Cardiac muscle cell (in vitro differentiated cells and primary cell): ENCODE data around the gene C6orf89. TPM values are rescaled to one million over a fixed set of nuclear protein-coding genes. Genes with fewer than 3 reads are reported as not detected.
"Not testable (repeated sequence)": the region's sequence is repeated elsewhere in the genome, so short reads cannot be mapped to it uniquely, and the experiment has no call there.

Source experiments
- DNase-seq, 2 donors: peaks; one replicate each; pipeline versions ENCODE4 v3.0.0 to v3.0.0-alpha.2; 2010 to 2017; ENCODE audit warnings: low read depth in 1 of 2, low spot score in 1 of 2
- H3K27ac ChIP-seq: fragments of 200-600 bp; sonication (generic); 2 replicates; pipeline ENCODE4 v1.5.1; 2016
- H3K27me3 ChIP-seq: fragments of 200-600 bp; sonication (generic); 2 replicates; pipeline ENCODE4 v1.6.0; 2016; ENCODE audit warnings: control low read depth
- H3K36me3 ChIP-seq: fragments of 200-600 bp; sonication (generic); 2 replicates; pipeline ENCODE4 v1.5.1; 2016; ENCODE audit warnings: control low read depth
- H3K4me1 ChIP-seq: fragments of 200-600 bp; sonication (generic); 2 replicates; pipeline ENCODE4 v1.8.1; 2017; ENCODE audit warnings: low read depth, mild to moderate bottlenecking, mixed run types
- H3K4me3 ChIP-seq: fragments of 200-600 bp; sonication (generic); 2 replicates; pipeline ENCODE4 v1.5.1; 2016; ENCODE audit warnings: mild to moderate bottlenecking
- H3K9me3 ChIP-seq: fragments of 200-600 bp; sonication (generic); 2 replicates; pipeline ENCODE4 v1.5.1; 2017; ENCODE audit warnings: low read depth, mild to moderate bottlenecking, control low read depth
- polyA plus RNA-seq: library from polyadenylated mRNA; unstranded; fragments of >200 nt; fragmentation: Nextera tagmentation; extraction: Ambion mirVana; gene quantifications from 2 replicates; pipeline ENCODE4 v1.2.1, GENCODE V29; 2016
- total RNA-seq: library from RNA; depleted of rRNA; stranded (reverse); fragments of >200 nt; gene quantifications from 2 replicates; pipeline ENCODE4 v1.2.3, GENCODE V29; 2016
- TF ChIP-seq, protein P1 (sequence below): IDR thresholded peaks from 2 replicates; pipeline ENCODE4 v1.5.1; 2012; ENCODE audit warnings: low read depth, mild to moderate bottlenecking, low read length

Gene C6orf89
- total and polyA plus RNA-seq, 2 experiments from 2014 or later = 27.6 to 28.6 TPM

DNA sequence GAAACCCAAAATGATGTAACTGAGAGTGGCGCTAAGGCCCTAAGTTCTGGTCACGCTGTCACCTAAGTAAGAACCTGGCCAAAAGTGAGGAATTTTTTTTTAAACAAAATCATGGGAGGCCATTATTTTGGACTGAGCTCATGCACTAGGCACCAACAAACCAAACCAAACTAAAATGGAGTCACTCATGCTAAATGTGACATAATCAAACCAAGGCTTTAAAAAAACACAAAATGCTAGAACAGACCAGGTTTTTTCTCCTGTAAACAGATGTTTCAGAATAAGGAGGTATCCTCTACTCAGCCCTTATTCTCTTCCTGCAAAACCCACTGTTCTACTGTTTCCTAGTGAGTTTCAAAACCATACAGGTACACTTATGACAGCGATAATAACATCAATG, 1.1 kb upstream of the C6orf89 start:
- Histone ChIP-seq H3K4me1 (peaks cover 18% of the 10 kb centered on the region), H3K4me3 (no peak overlapping the region), H3K27ac (no peak overlapping the region), H3K9me3 (no peaks in the 10 kb centered on the region), H3K36me3 (no peaks in the 10 kb centered on the region), H3K27me3 (no peaks in the 10 kb centered on the region)
- TF ChIP-seq, protein P1, sequence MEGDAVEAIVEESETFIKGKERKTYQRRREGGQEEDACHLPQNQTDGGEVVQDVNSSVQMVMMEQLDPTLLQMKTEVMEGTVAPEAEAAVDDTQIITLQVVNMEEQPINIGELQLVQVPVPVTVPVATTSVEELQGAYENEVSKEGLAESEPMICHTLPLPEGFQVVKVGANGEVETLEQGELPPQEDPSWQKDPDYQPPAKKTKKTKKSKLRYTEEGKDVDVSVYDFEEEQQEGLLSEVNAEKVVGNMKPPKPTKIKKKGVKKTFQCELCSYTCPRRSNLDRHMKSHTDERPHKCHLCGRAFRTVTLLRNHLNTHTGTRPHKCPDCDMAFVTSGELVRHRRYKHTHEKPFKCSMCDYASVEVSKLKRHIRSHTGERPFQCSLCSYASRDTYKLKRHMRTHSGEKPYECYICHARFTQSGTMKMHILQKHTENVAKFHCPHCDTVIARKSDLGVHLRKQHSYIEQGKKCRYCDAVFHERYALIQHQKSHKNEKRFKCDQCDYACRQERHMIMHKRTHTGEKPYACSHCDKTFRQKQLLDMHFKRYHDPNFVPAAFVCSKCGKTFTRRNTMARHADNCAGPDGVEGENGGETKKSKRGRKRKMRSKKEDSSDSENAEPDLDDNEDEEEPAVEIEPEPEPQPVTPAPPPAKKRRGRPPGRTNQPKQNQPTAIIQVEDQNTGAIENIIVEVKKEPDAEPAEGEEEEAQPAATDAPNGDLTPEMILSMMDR = no peak
- DNase-seq = no peak

DNA sequence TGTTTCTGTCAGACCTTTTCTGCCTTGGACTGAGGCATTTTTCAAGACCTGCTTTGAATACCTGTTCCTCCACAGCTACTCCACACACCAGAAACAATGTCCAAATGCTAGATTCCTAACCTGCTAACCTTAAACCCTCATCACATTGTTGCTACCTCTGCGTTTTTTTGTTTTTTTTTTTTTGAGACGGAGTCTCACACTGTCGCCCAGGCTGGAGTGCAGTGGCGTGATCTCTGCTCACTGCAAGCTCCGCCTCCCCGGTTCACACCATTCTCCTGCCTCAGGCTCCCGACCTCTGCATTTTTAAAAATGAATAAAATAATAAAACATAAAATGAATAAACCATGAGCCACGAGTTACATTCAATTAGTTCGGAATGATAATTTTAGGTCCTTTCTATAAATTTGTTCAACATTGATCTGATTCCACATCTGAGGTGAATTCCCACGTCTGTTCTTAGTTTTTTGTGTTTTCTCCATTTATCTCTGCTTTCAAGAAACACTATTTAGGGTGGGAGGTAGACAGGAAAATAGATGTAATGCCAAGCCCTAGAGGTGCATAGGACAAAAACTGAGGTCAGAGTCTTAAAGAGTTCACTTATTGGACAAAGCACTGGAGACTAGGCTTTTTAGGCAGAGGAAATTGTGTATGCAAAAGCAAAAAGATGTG, 1.3 kb downstream of the C6orf89 start:
- H3K4me3 ChIP-seq = no peak overlapping the region
- TF ChIP-seq, protein P1 = no peak
- H3K27me3 ChIP-seq = no peaks in the 10 kb centered on the region
- no peaks in the 10 kb centered on the region for H3K36me3 ChIP-seq
- H3K4me1 ChIP-seq = peaks cover 21% of the 10 kb centered on the region
- H3K27ac ChIP-seq = no peak overlapping the region
- H3K9me3 ChIP-seq = no peaks in the 10 kb centered on the region
- no peak for DNase-seq

DNA sequence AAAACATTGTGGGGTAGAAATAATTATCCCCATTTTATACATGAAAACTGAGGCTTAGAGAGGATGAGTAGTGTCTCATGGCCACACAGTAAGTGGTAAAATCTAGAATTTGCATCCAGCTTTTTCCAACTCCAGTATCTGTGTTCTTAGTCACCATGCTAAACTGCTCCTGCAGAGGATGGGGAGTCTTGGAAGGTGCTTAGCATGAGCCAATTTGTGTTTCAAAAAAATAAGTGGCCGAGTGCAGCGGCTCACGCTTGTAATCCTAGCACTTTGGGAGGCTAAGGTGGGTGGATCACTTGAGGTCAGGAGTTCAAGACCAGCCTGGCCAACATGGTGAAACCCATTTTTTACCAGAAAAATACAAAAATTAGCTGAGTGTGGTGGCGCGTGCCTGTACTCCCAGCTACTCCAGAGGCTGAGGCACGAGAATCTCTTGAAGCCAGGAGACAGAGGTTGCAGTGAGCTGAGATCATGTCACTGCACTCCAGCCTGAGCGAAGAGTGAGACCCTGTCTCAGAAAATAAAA, 2.4 kb downstream of the C6orf89 start:
- no peak for DNase-seq
- H3K36me3 ChIP-seq = no peaks in the 10 kb centered on the region
- peaks cover 21% of the 10 kb centered on the region for H3K4me1 ChIP-seq
- H3K27ac ChIP-seq = no peak overlapping the region
- TF ChIP-seq, protein P1 = no peak
- H3K9me3 ChIP-seq = no peaks in the 10 kb centered on the region
- no peaks in the 10 kb centered on the region for H3K27me3 ChIP-seq
- H3K4me3 ChIP-seq = no peak overlapping the region

DNA sequence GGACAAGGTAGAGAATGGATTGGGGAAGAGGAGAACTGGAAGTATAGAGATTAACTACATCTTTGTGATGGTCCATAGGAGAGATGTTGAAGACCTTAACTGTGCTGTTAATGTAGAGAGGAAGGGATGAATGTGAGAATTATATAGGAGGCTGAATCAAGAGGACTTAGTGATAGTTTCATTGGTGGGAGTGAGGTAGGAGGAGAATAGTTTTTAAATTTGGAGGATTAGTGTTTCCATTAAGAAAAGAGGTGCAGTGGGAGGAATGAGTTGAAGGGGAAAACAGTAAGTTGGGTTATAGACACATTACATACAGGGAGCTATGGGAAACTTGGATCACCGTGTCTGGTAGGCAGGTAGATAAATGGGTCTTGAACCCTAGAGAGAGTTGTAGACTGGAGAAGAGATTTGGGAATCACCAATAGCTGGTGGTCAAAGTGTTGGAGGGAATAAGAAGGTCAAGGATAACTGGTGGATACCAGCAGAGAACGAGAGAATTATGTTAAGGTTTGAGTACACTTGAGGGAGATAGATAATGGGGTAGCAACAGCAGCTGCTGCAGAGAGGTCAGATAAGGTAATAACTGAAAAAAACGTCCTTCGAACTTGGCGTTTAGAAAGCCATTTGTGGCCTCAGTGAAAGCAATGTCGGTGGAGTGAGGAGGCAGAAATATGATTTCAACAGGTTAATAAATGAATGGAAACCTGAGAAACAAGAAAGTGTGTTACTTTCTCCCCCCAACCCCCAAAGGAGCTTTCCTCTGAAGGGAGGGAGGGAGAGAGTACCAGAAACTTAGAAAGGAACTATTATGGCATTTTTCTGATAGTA, 3.1 kb downstream of the C6orf89 start:
- TF ChIP-seq, protein P1 = no peak
- H3K9me3 ChIP-seq = no peaks in the 10 kb centered on the region
- no peaks in the 10 kb centered on the region for H3K36me3 ChIP-seq
- H3K4me3 ChIP-seq = no peak overlapping the region
- peak overlapping the region; percentile 52 for H3K27ac ChIP-seq
- no peaks in the 10 kb centered on the region for H3K27me3 ChIP-seq
- DNase-seq = peak in 1 of 2 donors; percentile 8
- H3K4me1 ChIP-seq = peaks cover 21% of the 10 kb centered on the region

DNA sequence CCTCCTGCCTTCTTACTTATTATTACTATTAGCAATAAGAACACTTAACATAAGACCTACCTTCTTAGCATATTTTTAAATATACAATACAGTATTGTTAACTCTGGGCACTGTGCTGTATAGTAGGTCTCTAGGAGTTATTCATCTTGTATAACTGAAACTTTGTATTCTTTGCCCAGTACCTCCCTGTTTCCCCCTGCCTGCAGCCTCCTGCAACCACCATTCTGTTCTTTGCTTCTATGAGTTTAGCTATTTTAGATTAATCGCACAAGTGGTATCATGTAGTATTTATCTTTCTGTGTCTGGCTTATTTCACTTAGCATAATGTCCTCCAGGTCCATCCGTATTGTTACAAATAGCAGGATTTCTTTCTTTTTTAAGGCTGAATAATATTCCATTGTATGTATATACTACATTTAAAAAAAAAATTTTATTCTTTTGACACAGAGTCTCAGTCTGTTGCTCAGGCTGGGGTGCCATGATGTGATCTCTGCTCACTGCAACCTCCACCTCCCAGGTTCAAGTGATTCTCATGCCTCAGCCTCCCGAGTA, 4.4 kb downstream of the C6orf89 start:
- no peak for DNase-seq
- Histone ChIP-seq H3K36me3 (peaks cover 4% of the 10 kb centered on the region), H3K27me3 (no peaks in the 10 kb centered on the region), H3K9me3 (no peaks in the 10 kb centered on the region), H3K4me3 (no peak overlapping the region), H3K27ac (no peak overlapping the region), H3K4me1 (peaks cover 21% of the 10 kb centered on the region)
- TF ChIP-seq, protein P1 = no peak

DNA sequence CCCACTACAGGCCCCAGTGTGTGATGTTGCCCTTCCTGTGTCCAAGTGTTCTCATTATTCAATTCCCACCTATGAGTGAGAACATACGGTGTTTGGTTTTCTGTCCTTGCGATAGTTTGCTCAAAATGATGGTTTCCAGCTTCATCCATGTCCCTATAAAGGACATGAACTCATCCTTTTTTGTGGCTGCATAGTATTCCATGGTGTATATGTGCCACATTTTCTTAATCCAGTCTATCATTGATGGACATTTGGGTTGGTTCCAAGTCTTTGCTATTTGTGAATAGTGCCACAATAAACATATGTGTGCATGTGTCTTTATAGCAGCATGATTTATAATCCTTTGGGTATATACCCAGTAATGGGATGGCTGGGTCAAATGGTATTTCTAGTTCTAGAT, 5.4 kb downstream of the C6orf89 start:
- peaks cover 18% of the 10 kb centered on the region for H3K4me1 ChIP-seq
- H3K9me3 ChIP-seq, H3K27ac ChIP-seq, H3K27me3 ChIP-seq, DNase-seq, H3K4me3 ChIP-seq, H3K36me3 ChIP-seq: not testable (repeated sequence)
